Measurements from ENCODE around the gene ARHGEF11.
A peak's percentile ranks its signal among the peaks of the same experiment; 100 is the strongest.

- TF ChIP-seq, protein P1, sequence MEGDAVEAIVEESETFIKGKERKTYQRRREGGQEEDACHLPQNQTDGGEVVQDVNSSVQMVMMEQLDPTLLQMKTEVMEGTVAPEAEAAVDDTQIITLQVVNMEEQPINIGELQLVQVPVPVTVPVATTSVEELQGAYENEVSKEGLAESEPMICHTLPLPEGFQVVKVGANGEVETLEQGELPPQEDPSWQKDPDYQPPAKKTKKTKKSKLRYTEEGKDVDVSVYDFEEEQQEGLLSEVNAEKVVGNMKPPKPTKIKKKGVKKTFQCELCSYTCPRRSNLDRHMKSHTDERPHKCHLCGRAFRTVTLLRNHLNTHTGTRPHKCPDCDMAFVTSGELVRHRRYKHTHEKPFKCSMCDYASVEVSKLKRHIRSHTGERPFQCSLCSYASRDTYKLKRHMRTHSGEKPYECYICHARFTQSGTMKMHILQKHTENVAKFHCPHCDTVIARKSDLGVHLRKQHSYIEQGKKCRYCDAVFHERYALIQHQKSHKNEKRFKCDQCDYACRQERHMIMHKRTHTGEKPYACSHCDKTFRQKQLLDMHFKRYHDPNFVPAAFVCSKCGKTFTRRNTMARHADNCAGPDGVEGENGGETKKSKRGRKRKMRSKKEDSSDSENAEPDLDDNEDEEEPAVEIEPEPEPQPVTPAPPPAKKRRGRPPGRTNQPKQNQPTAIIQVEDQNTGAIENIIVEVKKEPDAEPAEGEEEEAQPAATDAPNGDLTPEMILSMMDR (conservative IDR thresholded peaks at IDR 0.05 in 1 of 2, IDR thresholded peaks at IDR 0.05 in 1 of 2; ENCODE audit: extremely low read depth in 1 of 2, insufficient read depth in 1 of 2, low read depth in 1 of 2, low read length in 2 of 2) = peak in 1 of 2 donors; percentile 25
- no peak for TF ChIP-seq EZH2 (IDR thresholded peaks at IDR 0.05; ENCODE audit: borderline replicate concordance, low read length)
Measured at GRCh38 chr1:156961709-156962108, 83.8 kb downstream of the ARHGEF11 start.

Data from mammary epithelial cell (primary cell).